H54 (cell line): Measurements from ENCODE around the gene TMEM120B.
A peak's percentile ranks its signal among the peaks of the same experiment; 100 is the strongest.
"Not testable (repeated sequence)": the region's sequence is repeated elsewhere in the genome, so short reads cannot be mapped to it uniquely, and the experiment has no call there.

Source experiments
- DNase-seq: peaks from one replicate; pipeline ENCODE4 v3.0.0; 2011; ENCODE audit warnings: low spot score, mixed read lengths; ENCODE audit not compliant: insufficient read length
- FAIRE-seq: peaks from 3 replicates; lab custom pipeline; 2011; peaks lifted over from hg19 to GRCh38; lab: Jason Lieb, UNC
- POLR2A ChIP-seq: IDR thresholded peaks from 2 replicates; pipeline ENCODE4 v1.6.1; 2011; ENCODE audit warnings: low read depth, mild to moderate bottlenecking, low read length

The TMEM120B gene

DNA sequence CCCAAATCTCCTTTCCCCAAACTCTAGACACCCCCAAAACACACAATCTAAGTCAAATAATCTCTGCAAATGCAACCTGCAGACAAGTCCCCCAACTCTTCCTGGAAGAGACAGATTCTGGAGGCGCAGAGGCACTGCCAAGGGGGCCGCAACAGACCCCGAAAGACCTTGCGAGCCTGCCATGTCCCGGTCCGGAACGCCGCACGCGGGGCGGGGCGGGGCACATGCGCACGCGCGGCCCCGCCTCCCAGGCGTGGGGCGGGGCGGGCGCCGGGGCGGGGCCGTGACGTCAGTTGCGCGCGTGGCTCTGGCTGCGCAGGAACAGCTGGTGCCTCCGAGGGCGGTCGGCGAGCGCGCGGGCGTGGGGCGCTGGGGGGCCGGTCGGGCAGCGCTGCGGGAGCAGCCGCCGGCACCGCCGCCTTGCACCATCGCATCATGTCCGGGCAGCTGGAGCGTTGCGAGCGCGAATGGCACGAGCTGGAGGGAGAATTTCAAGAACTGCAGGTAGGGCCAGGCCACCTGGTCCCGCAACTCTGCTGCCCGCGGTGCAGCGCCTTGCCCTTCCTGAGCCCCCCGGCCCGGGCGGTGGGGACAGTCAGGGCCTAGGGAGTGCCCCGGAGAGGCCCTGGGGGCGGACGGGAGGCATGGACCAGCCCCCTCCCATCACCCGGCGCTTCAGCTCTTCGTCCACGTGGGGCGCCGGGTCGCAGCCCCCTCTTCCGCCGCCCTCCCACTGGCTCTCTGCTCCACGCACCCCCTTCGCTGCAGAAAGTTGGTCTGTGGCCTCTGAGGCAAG, at the start of gene TMEM120B:
Gene TMEM120B (plus strand): TSS at position 292 of the 796 bp plus-strand sequence. CDS start 144 bp downstream, at position 436.
- FAIRE-seq (no peak), DNase-seq (peak; percentile 70)
- TF ChIP-seq POLR2A, result peak; percentile 84

DNA sequence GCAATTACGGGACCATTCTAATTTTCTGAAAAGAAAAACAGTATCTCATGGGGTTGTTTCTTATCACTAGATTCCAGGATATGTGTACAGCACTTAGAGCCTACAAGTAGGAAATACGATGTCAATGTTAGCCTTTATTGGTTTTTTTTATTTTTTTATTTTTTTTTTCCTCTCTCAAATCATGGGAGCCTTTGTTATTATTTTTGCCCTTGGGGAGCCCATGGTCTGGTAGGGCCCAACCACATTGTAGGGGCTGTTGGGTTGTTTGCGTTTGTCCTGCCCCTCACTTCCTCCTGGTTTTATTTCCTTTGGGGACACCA, 49.0 kb upstream of the TMEM120B start:
- no peak for TF ChIP-seq POLR2A
- DNase-seq, result no peak
- no peak for FAIRE-seq

DNA sequence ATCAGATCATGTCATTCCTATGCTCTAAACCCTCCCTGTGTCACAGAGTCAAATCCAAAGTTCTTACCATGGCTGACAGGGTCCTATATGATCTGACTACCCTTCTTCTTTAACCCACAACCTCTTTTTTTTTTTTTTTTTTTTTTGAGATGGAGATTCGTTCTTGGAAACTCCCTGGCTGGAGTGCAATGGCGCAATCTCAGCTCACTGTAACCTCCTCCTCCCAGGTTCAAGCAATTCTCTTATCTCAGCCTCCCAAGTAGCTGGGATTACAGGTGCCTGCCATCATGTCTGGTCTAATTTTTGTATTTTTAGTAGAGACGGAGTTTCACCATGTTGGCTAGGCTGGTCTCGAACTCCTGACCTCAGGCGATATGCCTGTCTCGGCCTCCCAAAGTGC, 45.7 kb upstream of the TMEM120B start:
- not testable (repeated sequence) for FAIRE-seq, DNase-seq

GRCh38 chr12:121668750-121669520, 43.6 kb upstream of the TMEM120B start:
- DNase-seq (no peak), FAIRE-seq (no peak)
- TF ChIP-seq POLR2A, result no peak

GRCh38 chr12:121669521-121669900, 43.0 kb upstream of the TMEM120B start, which contains the start of gene MORN3:
Gene MORN3, minus strand, starts transcription at chr12:121669654. Its CDS starts 171 bp downstream, at chr12:121669483.
- DNase-seq (no peak), FAIRE-seq (no peak)
- TF ChIP-seq POLR2A, result no peak

GRCh38 chr12:121673013-121673511, 39.5 kb upstream of the TMEM120B start:
- DNase-seq, result no peak
- FAIRE-seq, result no peak
- no peak for TF ChIP-seq POLR2A

DNA sequence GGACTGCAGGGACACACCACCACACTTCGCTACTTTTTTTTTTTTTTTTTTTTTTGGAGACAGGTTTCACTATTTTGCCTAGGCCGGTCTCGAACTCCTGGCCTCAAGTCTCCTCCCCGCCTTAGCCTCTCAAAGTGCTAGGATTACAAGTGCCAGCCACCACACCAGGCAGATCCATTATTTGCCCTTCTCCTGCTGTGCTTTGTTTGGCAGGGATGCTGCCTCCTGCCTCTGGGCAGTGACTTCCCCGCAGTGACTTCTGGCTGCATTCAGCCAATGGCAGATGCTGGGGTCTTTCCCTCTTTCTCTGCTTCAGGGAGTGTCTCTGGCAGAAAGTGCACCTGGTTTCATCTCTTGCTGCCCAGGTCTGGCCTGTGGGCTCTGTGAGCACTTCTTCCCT, 36.4 kb upstream of the TMEM120B start:
- no peak for FAIRE-seq
- no peak for DNase-seq

GRCh38 chr12:121678305-121678704, 34.2 kb upstream of the TMEM120B start:
- TF ChIP-seq POLR2A, result no peak
- DNase-seq (no peak), FAIRE-seq (no peak)

More for the DNA sequence above, 36.4 kb upstream of the TMEM120B start:
- no peak for TF ChIP-seq POLR2A

DNA sequence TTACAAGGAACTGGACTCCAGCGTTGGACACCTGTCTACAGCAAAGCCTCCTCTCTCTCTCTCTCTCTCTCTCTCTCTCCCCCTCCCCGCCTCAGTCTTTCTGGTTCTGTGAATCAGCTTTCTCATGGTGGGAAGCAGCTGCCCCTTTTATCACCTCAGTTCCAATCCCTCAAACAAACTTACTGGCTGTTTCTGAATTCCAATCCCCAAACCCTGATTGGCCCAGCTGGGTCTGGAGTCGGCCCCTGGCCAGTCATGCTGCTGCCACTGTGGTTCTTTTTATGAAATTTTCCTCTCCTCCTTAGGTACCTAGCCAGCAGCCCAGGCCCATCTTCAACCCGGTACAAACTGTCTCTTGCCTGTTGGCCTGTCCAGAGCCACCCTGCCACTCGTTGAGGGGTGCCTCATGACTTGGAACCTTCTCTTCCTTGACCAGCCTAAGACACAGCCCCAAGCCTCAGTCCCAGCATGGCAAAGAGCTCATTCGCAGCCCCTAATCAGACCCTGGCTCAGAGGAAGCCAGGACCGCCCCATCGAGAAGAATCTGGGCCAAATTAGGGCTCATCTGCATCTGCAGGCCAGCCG, 33.7 kb upstream of the TMEM120B start:
- no peak for TF ChIP-seq POLR2A
- DNase-seq (no peak), FAIRE-seq (no peak)

DNA sequence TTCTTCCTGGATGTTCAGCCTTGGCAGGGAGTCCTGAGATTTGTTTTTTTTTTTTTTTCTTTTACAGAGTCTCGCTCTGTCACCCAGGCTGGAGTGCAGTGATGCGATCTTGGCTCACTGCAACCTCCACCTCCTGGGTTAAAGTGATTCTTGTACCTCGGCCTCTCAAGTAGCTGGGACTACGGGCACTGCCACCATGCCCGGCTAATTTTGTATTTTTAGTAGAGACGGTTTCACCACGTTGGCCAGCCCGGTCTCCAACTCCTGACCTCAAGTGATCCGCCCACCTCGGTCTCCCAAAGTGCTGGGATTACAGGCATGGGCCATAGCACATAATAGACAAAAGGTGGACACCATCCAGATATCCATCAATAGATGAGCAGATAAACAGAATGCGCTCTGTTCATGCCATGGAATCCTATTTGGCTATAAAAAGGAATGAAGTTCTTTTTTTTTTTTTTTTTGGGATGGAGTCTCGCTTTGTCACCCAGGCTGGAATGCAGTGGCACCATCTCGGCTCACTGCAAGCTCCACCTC, 32.8 kb upstream of the TMEM120B start:
- DNase-seq, FAIRE-seq: not testable (repeated sequence)

GRCh38 chr12:121688966-121689365, 23.6 kb upstream of the TMEM120B start:
- no peak for TF ChIP-seq POLR2A
- FAIRE-seq, result no peak
- no peak for DNase-seq

DNA sequence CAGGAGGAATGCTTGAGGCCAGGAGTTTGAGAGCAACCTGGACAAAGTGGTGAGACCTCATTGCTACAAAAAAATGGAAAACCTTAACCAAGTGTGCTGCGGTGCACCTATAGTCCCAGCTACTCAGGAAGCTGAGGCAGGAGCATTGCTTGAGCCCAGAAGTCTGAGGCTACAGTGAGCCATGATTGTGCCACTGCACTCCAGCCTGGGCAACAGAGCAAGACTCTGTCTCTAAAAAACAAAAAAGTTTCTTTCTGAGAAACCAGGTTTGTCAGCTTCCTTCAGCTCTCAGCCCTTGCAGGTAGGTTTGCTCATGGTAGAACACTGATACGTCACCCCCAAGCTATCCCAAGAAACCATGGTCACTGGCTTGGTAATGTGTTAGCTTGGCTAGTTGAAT, 23.1 kb upstream of the TMEM120B start:
- FAIRE-seq, result no peak
- TF ChIP-seq POLR2A, result no peak
- no peak for DNase-seq

DNA sequence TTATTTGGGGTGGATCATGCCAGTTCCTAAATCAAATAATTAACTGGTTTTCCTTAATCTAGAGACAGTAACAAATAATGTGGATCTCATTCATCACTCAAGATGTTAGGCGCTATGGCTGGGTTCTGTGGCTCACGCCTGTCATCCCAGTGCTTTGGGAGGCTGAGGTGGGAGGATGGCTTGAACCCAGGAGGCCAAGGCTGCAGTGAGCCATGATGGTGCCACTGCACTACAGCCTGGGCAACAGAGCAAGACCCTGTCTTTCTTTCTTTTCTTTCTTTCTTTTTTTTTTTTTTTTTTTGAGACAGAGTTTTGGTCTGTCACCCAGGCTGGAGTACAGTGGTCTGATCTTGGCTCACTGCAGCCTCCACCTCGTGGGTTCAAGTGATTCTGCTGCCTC, 19.8 kb upstream of the TMEM120B start:
- FAIRE-seq, DNase-seq: not testable (repeated sequence)

DNA sequence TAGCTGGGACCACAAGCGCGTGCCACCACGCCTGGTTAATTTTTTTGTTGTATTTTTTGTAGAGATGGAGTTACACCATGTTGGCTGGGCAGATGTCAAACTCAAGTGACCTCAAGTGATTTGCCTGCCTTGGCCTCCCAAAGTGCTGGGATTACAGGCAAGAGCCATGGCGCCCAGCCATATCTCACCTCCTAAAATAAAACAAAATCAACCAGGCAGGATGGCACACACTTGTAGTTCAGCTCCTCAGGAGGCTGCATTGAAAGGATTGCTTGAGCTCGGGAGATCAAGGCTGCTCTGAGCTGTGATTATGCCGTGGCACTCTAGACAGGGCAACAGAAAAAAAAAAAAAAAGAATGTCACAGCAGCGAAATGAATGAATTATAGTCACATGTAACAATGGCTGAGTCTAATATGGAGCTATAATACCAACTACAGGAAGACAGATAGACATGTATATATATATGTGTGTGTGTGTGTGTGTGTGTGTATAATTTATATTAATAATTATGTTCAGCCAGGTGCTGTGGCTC, 19.3 kb upstream of the TMEM120B start:
- TF ChIP-seq POLR2A, result no peak
- DNase-seq (no peak), FAIRE-seq (no peak)
